HG03064 (cell line): ENCODE measurements around the gene LCN10.
"Not testable (repeated sequence)": the region's sequence is repeated elsewhere in the genome, so short reads cannot be mapped to it uniquely, and the experiment has no call there.

ENCODE experiments used
- ATAC-seq: cut with Tn5 transposase; IDR thresholded peaks from one replicate; pipeline ENCODE4 v1.9.1; 2021; ENCODE audit warnings: low read depth; ENCODE audit not compliant: unreplicated experiment

The LCN10 gene

GRCh38 chr9:136755302-136756133 lies 12.8 kb upstream of the LCN10 start:
- ATAC-seq = not testable (repeated sequence)

GRCh38 chr9:136754626-136755301 lies 12.0 kb upstream of the LCN10 start:
- no peak for ATAC-seq

GRCh38 chr9:136754059-136754572 lies 11.4 kb upstream of the LCN10 start:
- no peak for ATAC-seq

GRCh38 chr9:136753371-136754058 lies 10.8 kb upstream of the LCN10 start:
- ATAC-seq = no peak

- ATAC-seq = no peak
Measured at GRCh38 chr9:136751814-136752213, 9.1 kb upstream of the LCN10 start.

- ATAC-seq = no peak
Measured at GRCh38 chr9:136751244-136751643, 8.5 kb upstream of the LCN10 start.

- no peak for ATAC-seq
Measured at GRCh38 chr9:136750526-136750925, 7.8 kb upstream of the LCN10 start.

- no peak for ATAC-seq
Measured at GRCh38 chr9:136748666-136749611, 6.2 kb upstream of the LCN10 start.

- no peak for ATAC-seq
Measured at GRCh38 chr9:136748201-136748600, 5.5 kb upstream of the LCN10 start, which contains the start of gene LCN6. Gene LCN6 (minus strand): TSS chr9:136748525. CDS start chr9:136748483, 42 bp downstream.

GRCh38 chr9:136747161-136748060 lies 4.7 kb upstream of the LCN10 start:
- no peak for ATAC-seq

- no peak for ATAC-seq
Measured at GRCh38 chr9:136746621-136747020, 3.9 kb upstream of the LCN10 start.

- ATAC-seq = no peak
Measured at GRCh38 chr9:136746155-136746490, 3.4 kb upstream of the LCN10 start.

- no peak for ATAC-seq
Measured at GRCh38 chr9:136745389-136746154, 2.8 kb upstream of the LCN10 start.

GRCh38 chr9:136744773-136745172 lies 2.0 kb upstream of the LCN10 start:
- no peak for ATAC-seq

GRCh38 chr9:136743639-136744211 lies 985 bp upstream of the LCN10 start:
- ATAC-seq = no peak

GRCh38 chr9:136741883-136742571 lies 713 bp downstream of the LCN10 start:
- ATAC-seq = no peak
